GM18870 (cell line): ENCODE results near the gene LBX1.

Source experiments
- ATAC-seq: cut with Tn5 transposase; IDR thresholded peaks from one replicate; pipeline ENCODE4 v1.9.1; 2021; ENCODE audit warnings: moderate library complexity; ENCODE audit not compliant: unreplicated experiment

LBX1 gene, protein sequence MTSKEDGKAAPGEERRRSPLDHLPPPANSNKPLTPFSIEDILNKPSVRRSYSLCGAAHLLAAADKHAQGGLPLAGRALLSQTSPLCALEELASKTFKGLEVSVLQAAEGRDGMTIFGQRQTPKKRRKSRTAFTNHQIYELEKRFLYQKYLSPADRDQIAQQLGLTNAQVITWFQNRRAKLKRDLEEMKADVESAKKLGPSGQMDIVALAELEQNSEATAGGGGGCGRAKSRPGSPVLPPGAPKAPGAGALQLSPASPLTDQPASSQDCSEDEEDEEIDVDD

GRCh38 chr10:101229266-101230182 is at the start of gene LBX1:
LBX1 (minus strand) TSS chr10:101229463; CDS start chr10:101228815, 648 bp downstream.
- ATAC-seq = no peak

DNA sequence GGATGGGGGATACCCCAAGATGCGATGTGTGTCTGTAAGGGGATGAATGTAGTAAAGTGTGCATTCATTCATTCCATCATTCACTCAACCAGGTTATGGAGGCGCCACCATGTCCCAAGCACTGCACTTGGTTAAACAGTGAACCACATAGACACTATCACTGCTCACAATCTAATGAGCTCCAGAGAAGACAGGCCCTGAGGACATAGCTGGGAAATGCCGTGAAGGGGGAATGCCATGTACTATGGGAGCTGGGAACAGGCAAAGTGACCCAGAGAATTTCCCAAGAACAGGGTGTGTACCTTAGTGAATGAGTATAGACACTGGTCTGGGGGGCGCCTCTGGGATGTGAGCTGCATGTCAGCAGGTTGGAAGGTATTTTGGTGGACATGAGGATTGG is 44.5 kb upstream of the LBX1 start:
- ATAC-seq = no peak

DNA sequence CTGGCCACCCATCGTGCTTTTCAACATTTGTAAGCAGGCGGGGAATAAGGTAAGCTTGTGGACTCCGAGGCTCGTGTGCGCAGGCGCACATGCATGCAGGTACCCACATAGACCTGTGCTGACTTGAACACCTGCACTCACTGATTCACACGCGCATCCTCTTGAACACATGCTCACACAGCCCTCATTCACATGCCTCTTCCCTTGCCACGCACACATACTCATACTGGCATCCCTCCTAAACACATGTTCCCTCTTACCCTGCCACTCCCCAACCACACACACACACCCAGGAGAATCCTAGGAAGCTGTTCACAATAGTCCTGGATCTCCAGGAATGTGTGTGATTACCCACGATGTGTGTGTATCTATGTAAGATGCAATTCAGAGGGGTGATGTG is 44.1 kb upstream of the LBX1 start:
- no peak for ATAC-seq

DNA sequence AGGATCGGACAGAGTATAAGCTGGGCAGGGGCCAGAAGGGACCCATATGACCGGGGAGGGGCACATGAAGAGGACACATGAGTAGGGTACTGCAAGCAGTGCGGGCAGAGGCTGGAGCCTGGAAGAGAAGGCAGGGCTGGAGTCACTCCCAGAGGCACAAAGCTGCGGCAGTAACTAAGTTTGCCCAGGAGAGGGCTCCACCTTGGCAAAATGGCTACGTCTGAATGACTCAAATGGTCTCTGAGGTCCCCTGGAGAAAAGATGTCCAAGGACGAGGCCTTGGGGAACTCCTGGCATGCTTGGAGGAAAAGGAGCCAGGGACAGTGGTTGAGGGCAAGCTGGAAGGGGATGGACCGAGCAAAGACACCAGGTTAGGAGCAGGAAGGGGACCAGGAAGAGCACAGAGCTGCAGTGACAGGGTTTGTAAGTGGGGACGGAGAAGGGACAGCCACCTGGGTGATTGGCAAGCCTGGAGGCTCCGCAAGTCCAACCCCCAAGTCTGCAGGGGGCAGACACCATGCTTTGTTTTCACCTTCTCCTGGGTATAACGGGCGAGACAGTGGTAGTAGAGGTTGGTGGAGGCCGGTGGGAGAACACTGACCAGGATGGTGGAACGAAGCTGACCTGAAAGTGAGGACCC is 43.1 kb upstream of the LBX1 start:
- ATAC-seq = no peak

GRCh38 chr10:101270763-101271162 is 41.5 kb upstream of the LBX1 start:
- ATAC-seq = no peak

- no peak for ATAC-seq
These were observed 38.5 kb upstream of the LBX1 start for GRCh38 chr10:101267776-101268175.

DNA sequence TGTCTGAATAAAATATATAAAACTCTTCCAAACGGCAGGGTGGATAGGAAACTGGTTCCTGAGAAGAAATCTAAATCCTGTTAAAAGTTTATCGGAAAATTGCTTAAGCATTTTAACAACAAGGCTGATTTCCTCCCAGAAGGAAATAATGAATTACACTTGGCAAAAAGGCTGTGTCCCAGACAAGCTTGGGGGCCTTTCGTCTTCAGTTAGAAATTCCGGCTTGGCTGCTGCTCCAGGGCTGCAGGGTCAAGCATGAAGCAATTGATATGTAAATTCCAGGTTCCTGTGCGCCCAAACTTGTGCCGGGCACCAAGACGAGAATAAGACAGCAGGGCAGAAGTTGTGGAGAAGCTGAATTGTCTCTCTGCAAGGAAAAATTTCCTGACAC is 38.0 kb upstream of the LBX1 start:
- no peak for ATAC-seq

DNA sequence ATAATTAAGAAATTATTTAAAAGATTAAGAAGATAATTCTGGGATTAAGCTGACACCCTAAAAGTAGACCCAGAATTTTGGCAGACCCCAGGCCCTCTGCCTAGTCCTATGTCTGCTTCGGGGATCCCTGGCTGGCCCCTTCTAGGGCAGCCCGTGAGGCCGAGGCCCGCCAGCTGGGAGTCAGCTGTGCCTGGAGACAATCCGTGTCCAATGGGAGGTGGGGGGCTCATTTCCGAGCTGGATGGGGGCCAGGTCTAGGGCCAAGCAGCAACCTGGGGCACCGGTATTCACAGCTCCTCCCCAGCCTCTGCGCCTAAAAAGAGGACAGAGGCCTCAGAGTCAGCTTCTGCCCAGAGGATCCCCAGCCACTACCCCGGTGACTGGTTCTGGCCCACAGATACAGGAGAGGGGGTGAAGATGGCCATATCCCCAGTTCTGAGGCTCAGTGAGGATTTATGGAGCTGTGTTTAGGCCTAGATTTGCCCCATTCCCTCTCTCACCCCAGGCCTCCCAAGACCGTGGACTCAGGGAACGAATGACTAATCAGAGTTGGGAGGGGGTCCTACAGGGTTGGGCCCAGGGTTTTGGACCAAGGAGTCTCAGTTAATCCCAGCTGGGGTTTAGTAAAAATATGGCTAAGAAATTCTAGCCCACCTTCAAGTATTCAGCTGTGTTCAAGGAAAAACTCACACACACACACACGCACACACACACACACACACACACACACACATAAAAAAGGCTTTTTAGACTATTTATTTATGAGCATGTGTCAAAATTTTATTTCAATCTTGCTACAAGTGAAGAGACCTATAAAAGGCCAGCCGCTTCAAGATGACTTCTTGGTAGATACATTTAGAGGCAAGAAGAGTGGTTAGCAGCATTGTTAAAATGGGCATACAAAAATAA is 37.4 kb upstream of the LBX1 start:
- no peak for ATAC-seq

DNA sequence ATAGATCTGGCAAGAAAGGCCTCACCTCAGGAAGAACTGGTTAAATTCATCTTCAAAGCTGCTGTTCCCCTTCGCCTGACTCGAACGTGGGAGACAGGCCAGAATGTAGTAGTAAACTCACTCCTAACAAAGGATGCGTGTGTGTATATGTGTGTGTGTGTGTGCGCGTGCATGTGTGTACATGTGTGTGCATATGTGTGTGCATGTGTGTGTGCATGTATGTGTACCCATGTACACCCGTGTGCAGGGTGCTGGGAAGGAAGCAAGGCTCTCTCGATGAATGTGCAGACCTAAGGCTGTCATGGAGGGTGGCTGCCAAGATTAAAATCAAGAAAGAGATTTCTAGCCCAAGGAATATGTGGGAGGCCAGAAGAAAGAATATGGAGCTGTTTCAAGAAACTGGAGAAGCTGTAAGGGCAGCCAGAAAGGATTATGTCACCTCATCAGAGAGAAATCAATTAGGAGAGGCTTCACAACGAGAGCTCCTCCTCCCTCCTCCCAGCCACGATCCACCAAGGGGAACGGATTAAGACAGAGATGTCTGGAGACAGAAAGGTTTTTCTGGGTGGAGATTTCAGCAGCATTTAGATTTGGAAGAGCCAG is 34.0 kb upstream of the LBX1 start:
- no peak for ATAC-seq

DNA sequence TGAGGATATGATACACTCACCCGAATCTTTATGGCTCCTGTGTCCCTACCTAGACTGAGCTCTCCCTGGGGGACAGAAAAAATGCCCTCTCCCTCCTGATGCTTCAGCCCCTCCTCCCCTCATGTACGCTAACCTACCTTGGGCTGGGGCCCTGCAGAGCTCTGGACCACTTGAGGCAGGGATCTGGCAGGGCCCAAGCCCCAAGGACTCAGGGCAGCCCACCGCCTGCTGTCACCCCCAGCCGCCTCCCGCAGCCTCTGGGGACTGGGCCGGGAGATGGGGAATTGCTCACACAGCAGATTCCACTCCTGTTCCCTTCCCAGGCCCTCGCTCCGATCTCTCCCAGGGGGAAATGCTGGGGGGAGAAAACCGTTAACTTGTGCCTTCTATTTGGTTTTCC is 32.9 kb upstream of the LBX1 start:
- no peak for ATAC-seq

DNA sequence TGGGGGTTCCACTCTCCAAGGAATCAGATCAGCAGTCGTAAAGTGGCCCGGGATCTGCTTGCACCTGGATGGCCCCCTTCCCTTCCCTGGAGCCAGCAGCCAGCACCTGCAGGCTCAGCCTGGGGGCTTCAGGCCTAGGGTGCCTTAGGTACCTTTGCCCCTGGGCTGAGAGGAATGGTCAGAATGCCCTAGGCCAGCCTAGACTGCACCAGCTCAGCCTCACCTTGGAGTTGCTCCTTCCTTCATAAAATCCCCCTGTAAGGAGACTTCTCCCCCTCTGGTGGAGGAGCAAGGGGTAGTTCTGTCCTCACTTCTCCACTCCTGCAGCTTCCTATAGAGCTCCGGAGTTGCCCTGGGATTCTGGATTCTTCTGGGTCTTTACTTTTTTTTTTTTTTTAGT is 32.4 kb upstream of the LBX1 start:
- no peak for ATAC-seq

DNA sequence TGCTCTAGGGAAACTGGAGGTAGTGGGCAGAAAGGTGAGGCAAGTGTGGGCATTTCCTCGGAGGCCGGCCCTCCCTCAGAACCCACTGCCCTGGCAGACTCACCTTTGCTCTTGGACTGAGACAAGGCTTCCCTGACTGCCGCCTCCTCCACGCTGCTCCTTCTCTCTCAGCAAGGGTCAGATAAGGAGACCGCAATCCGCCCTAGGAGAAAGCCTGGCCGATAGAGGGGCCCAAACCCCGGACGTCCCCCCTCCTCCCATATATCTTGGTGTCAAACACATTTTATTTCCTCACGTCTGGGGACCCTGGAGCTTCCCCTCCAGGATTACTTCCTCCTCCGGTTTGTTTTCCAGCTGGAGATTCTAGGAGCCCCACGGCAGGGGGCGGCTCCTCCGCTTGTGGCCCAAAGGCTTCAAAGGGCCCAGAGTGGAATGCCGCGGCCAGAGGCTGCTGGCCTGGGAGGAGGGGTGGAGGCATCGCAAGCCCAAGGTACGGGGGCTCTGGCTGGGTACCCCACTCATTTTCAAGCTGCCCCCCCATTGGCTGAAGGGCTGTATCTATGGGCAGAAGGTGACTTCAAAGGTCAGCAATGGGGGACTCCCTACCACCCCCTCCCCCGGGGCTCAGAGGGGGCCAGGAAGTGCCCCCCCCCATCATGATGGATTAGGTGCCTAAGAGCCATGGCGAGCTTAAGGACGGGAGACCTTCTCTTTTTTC is 31.7 kb upstream of the LBX1 start:
- ATAC-seq = no peak

DNA sequence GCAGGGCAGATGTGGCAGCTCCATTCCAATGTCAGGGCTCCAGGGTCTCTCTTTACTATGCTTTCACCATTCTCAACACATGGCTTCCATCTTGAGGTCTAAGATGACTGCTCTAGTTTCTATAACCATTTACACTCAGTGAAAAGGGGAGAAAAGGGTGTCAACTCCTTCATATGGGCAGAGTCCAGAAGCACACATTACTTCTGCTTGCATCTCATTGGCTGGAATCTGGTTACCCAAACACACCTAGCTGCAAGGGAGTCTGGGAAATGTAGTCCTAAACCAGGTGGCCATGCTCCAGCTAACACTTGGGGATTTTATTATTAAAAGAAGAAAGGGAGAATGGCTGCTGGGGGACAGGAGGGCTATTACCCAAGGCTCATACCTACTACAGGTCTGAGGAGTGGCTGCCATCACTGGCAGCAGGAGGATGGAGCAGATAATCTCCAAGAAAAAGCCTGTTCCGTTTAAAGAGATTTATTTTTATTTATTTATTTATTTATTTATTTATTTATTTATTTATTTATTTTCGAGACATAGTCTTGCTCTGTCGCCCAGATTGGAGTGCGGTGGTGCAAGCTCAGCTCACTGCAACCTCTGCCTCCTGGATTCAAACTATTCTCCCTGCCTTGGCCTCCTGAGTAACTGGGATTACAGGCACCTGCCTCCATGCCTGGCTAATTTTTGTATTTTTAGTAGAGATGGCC is 29.1 kb upstream of the LBX1 start:
- no peak for ATAC-seq

DNA sequence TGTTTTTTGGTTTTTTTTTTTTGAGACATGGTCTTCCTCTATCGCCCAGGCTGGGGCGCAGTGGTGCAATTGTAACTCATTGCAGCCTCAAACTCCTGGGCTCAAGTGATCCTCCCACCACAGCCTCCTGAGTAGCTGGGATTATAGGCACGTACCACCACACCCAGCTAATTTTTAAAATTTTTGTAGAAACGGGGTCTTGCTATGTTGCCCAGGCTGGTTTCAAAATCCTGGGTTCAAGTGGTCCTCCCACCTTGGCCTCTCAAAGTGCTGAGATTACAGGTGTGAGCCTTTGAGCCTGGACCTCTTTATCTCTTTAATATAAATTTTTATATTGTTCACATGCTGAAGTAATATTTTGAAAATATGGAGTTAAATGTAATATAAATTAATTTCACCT is 28.2 kb upstream of the LBX1 start:
- no peak for ATAC-seq

- no peak for ATAC-seq
These were observed 27.8 kb upstream of the LBX1 start for GRCh38 chr10:101257084-101257483.

- no peak for ATAC-seq
These were observed 27.1 kb upstream of the LBX1 start for GRCh38 chr10:101256387-101256786.

- no peak for ATAC-seq
These were observed 20.9 kb upstream of the LBX1 start for GRCh38 chr10:101250136-101250535.

- ATAC-seq = no peak
These were observed 19.9 kb upstream of the LBX1 start for GRCh38 chr10:101249171-101249581.

DNA sequence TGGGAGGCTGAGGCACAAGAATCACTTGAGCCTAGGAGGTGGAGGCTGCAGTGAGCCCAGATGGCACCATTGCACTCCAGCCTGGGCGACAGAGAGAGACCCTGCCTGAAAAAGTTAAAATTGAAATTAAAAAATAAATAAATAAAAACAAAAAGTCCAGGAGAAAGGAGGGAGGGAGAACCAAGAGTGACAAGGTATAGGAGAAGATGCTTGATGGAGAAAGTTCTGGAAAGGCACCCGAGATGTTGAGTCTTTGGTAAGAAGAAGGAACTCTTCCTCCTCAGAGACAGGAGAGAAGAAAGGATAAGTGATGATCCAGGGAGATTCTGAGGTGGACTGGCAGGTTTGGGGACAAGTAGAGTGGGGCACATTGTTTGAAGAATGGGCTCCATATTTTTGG is 17.4 kb upstream of the LBX1 start:
- ATAC-seq = no peak
